K562 (cell line): Measurements from ENCODE around the gene COL25A1. TPM values are rescaled to one million over a fixed set of nuclear protein-coding genes. Genes with fewer than 3 reads are reported as not detected.
A peak's percentile ranks its signal among the peaks of the same experiment; 100 is the strongest.

Experiments used
- EP300 ChIP-seq: IDR thresholded peaks from 2 replicates; pipeline ENCODE4 v1.6.1; 2012; ENCODE audit warnings: low read length, improper control_type of control experiment
- FOXK2 ChIP-seq, 2 experiments: fragments of 450-650 bp; IDR thresholded peaks in 1 of 2; conservative IDR thresholded peaks in 1 of 2; 2 replicates each; pipeline ENCODE4 v1.6.1; 2016; ENCODE audit warnings: low read depth in 2 of 2, mild to moderate bottlenecking in 1 of 2
- HMBOX1 ChIP-seq: sonication (generic); IDR thresholded peaks from 2 replicates; pipeline ENCODE4 v1.6.1; 2016
- LCOR ChIP-seq: sonication (generic); formaldehyde crosslinking; IDR thresholded peaks from 2 replicates; pipeline ENCODE4 v1.8.0; 2022; ENCODE audit warnings: mild to moderate bottlenecking, missing genetic modification reagents
- MXD1 ChIP-seq: fragments of 250-450 bp; sonication (Bioruptor Pico); IDR thresholded peaks from 2 replicates; pipeline ENCODE4 v1.8.0; 2021; ENCODE audit warnings: borderline replicate concordance, mild to moderate bottlenecking, moderate library complexity; ENCODE audit not compliant: poor library complexity, severe bottlenecking
- PATZ1 ChIP-seq: fragments of 250-450 bp; sonication (Bioruptor Pico); IDR thresholded peaks from 2 replicates; pipeline ENCODE4 v1.5.0; 2020; ENCODE audit warnings: mild to moderate bottlenecking, borderline replicate concordance
- POLR2H ChIP-seq: IDR thresholded peaks from 2 replicates; pipeline ENCODE4 v1.6.1; 2016; ENCODE audit warnings: missing genetic modification characterization, low read depth, mild to moderate bottlenecking, control low read depth, missing compliant biosample characterization, moderate library complexity
- SRF ChIP-seq, 2 experiments: fragments of 250-450, 450-650 bp in 1 of 2; sonication (Bioruptor Pico) in 1 of 2; sonication (generic) in 1 of 2; formaldehyde crosslinking; IDR thresholded peaks; 2 replicates each; pipeline versions ENCODE4 v1.5.0 to v1.5.1; 2020 to 2022; ENCODE audit warnings: mild to moderate bottlenecking in 1 of 2, missing genetic modification reagents in 1 of 2
- TRIM25 ChIP-seq: fragments of 450-650 bp; IDR thresholded peaks from 2 replicates; pipeline ENCODE4 v1.7.0; 2016; ENCODE audit warnings: borderline replicate concordance
- VEZF1 ChIP-seq: fragments of 200-800 bp; sonication (Bioruptor generic); IDR thresholded peaks from 2 replicates; pipeline ENCODE4 v1.6.1; 2017; ENCODE audit warnings: missing genetic modification characterization, missing compliant biosample characterization
- XRCC3 ChIP-seq: fragments of 450-650 bp; IDR thresholded peaks from 2 replicates; pipeline ENCODE4 v1.6.1; 2017; ENCODE audit warnings: mild to moderate bottlenecking, moderate library complexity
- ZBTB26 ChIP-seq: fragments of 450-650 bp; formaldehyde crosslinking; IDR thresholded peaks from 2 replicates; pipeline ENCODE4 v1.4.0; 2022; ENCODE audit warnings: missing genetic modification characterization
- ZNF121 ChIP-seq: sonication (generic); formaldehyde crosslinking; conservative IDR thresholded peaks from 2 replicates; pipeline ENCODE4 v1.8.0; 2022; ENCODE audit warnings: missing genetic modification reagents
- ZNF143 ChIP-seq: sonication (generic); formaldehyde crosslinking; IDR thresholded peaks from 2 replicates; pipeline ENCODE4 v1.9.0; 2022; ENCODE audit warnings: mild to moderate bottlenecking, missing genetic modification reagents
- ZNF41 ChIP-seq: fragments of 250-450 bp; sonication (Bioruptor Pico); conservative IDR thresholded peaks from 2 replicates; pipeline ENCODE4 v1.4.0; 2020; ENCODE audit warnings: mild to moderate bottlenecking
- ZNF639 ChIP-seq, 2 experiments: fragments of 200-800 bp in 1 of 2; sonication (Bioruptor generic) in 1 of 2; sonication (generic) in 1 of 2; formaldehyde crosslinking in 1 of 2; IDR thresholded peaks in 1 of 2; conservative IDR thresholded peaks in 1 of 2; 2 replicates each; pipeline versions ENCODE4 v1.5.0 to v1.6.1; 2016 to 2020; ENCODE audit warnings: missing compliant biosample characterization in 1 of 2, missing genetic modification characterization in 1 of 2, missing genetic modification reagents in 1 of 2
- polyA plus RNA-seq, 8 experiments: library from polyadenylated mRNA; depleted of rRNA in 4 of 8; stranded (reverse) in 5 of 8; unstranded in 3 of 8; fragments of >200 nt; fragmentation: Nextera tagmentation in 2 of 8; fragmentation: Illumina TruSeq in 1 of 8; extraction: Ambion mirVana in 2 of 8; extraction: Trizol in 1 of 8; gene quantifications; 2 replicates each; pipeline versions ENCODE4 v1.2.1 to v1.2.3, GENCODE V29; 2011 to 2014; ENCODE audit warnings: inconsistent platforms in 1 of 8, missing spikeins in 1 of 8
- total RNA-seq, 7 experiments: library from RNA; depleted of rRNA in 6 of 7; stranded (reverse); fragments of >200 nt in 6 of 7; fragmentation: Illumina TruSeq in 2 of 7; extraction: Trizol in 2 of 7; gene quantifications; 2 replicates each; pipeline versions ENCODE4 v1.2.1 to v1.2.3, GENCODE V29; 2011 to 2021; ENCODE audit warnings: low replicate concordance in 1 of 7

The COL25A1 gene
- total and polyA plus RNA-seq, 9 of the 15 experiments (the other 6 are each of a cell fraction or from before 2014, with no cell fraction given), result 0.03 to 0.62 (median 0.27) TPM

GRCh38 chr4:109148577-109149075 is 153.8 kb downstream of the COL25A1 start (continued):
- TF ChIP-seq ZNF639 (CRISPR knock-in tag; conservative IDR thresholded peaks at IDR 0.05 in 1 of 2, IDR thresholded peaks at IDR 0.05 in 1 of 2), result no peak
- no peak for TF ChIP-seq ZNF41 (CRISPR knock-in tag)
- peak; percentile 44; the same call in 1 of the 2 replicates for TF ChIP-seq TRIM25
- peak; percentile 76 for TF ChIP-seq EP300
- TF ChIP-seq POLR2H (tag), result no peak
- TF ChIP-seq MXD1 (CRISPR knock-in tag), result no peak
- no peak for TF ChIP-seq XRCC3
- peak; percentile 33; the same call in 1 of the 2 replicates for TF ChIP-seq VEZF1 (CRISPR knock-in tag)
- 0 out of 2 replicates have a peak, but pooled peaks have one; percentile 47 for TF ChIP-seq LCOR (CRISPR knock-in tag)
- 0 out of 2 replicates have a peak, but pooled peaks have one; percentile 3 for TF ChIP-seq ZBTB26 (CRISPR knock-in tag)
- TF ChIP-seq ZNF121, result no peak
- 0 out of 4 replicates have a peak, but pooled peaks of 1 of the 2 experiments have one; percentile 26 for TF ChIP-seq SRF (CRISPR knock-in tag; IDR thresholded peaks at IDR 0.05)
- peak in 1 of 2 experiments; percentile 51; a peak in 2 of 4 replicates for TF ChIP-seq FOXK2 (conservative IDR thresholded peaks at IDR 0.05 in 1 of 2, IDR thresholded peaks at IDR 0.05 in 1 of 2; ENCODE audit: low read depth in 2 of 2)
- no peak for TF ChIP-seq PATZ1 (CRISPR knock-in tag)
- peak; percentile 13; the same call in 1 of the 2 replicates for TF ChIP-seq HMBOX1
- no peak for TF ChIP-seq ZNF143 (CRISPR knock-in tag)
